H1 (cell line): ENCODE measurements around the gene ZNF81. TPM values are rescaled to one million over a fixed set of nuclear protein-coding genes. Genes with fewer than 3 reads are reported as not detected.
"Not testable (repeated sequence)": the region's sequence is repeated elsewhere in the genome, so short reads cannot be mapped to it uniquely, and the experiment has no call there.

Source experiments
- CTCF ChIA-PET: fragments of 300-600 bp; sonication (Branson Sonifier 250); formaldehyde crosslinking; loops from one replicate; lab custom pipeline; 2021; ENCODE audit not compliant: partially characterized antibody; lab: Charles Lee
- POLR2A ChIA-PET: fragments of 300-600 bp; sonication (Branson Sonifier 250); formaldehyde crosslinking; loops from one replicate; lab custom pipeline; 2021; ENCODE audit warnings: inconsistent platforms; ENCODE audit not compliant: partially characterized antibody; lab: Charles Lee
- DNase-seq, 2 experiments: peaks; one replicate each; pipeline versions ENCODE4 v3.0.0 to v3.0.0-alpha.2; 2010 to 2022; ENCODE audit warnings: low spot score in 2 of 2, low read depth in 1 of 2, mixed read lengths in 1 of 2
- FAIRE-seq: peaks from 2 replicates; lab custom pipeline; 2011; peaks lifted over from hg19 to GRCh38; lab: Jason Lieb, UNC
- H2AFZ ChIP-seq: 2 replicates; pipeline ENCODE4 v1.8.1; 2012; ENCODE audit warnings: low read length, inconsistent platforms
- H2AK5ac ChIP-seq: 2 replicates; pipeline ENCODE4 v1.6.1; 2013; ENCODE audit warnings: low read depth, low read length
- H2BK120ac ChIP-seq: replicated peaks from 2 replicates; pipeline ENCODE3; 2013; ENCODE audit warnings: low read depth, low read length, inconsistent platforms
- H2BK12ac ChIP-seq: 2 replicates; pipeline ENCODE4 v1.6.1; 2013; ENCODE audit warnings: low read depth, low read length
- H2BK15ac ChIP-seq: 2 replicates; pipeline ENCODE4 v1.6.1; 2013; ENCODE audit warnings: low read length
- H2BK20ac ChIP-seq: 2 replicates; pipeline ENCODE4 v1.6.1; 2013; ENCODE audit warnings: low read length
- H2BK5ac ChIP-seq: 2 replicates; pipeline ENCODE4 v1.6.1; 2013; ENCODE audit warnings: low read depth, low read length
- H3K14ac ChIP-seq: 2 replicates; pipeline ENCODE4 v1.6.1; 2013; ENCODE audit warnings: inconsistent platforms; ENCODE audit not compliant: insufficient read length
- H3K18ac ChIP-seq: 2 replicates; pipeline ENCODE4 v1.6.1; 2013; ENCODE audit warnings: low read length; ENCODE audit errors: extremely low read depth
- H3K23ac ChIP-seq: 2 replicates; pipeline ENCODE4 v1.6.1; 2013; ENCODE audit warnings: inconsistent platforms; ENCODE audit not compliant: insufficient read length
- H3K23me2 ChIP-seq: 2 replicates; pipeline ENCODE4 v1.6.1; 2013; ENCODE audit warnings: low read depth, low read length
- H3K27ac ChIP-seq: 2 replicates; pipeline ENCODE4 v1.6.1; 2011; ENCODE audit warnings: low read depth, low read length, inconsistent platforms
- H3K27me3 ChIP-seq, 4 experiments: replicated peaks in 1 of 4; 1 replicate in 1 of 4; 2 replicates in 3 of 4; pipeline versions ENCODE4 v1.6.1 to v1.8.1; 2011 to 2013; ENCODE audit warnings: low read length in 3 of 4, mild to moderate bottlenecking in 3 of 4, inconsistent platforms in 2 of 4, mixed read lengths in 2 of 4, moderate library complexity in 1 of 4; ENCODE audit not compliant: control insufficient read depth in 3 of 4, insufficient read depth in 3 of 4; ENCODE audit errors: extremely low read depth in 1 of 4
- H3K36me3 ChIP-seq, 4 experiments: 2 replicates each; pipeline versions ENCODE4 v1.6.1 to v1.8.1; 2011 to 2013; ENCODE audit warnings: mild to moderate bottlenecking in 4 of 4, low read length in 3 of 4, moderate library complexity in 2 of 4, control low read depth in 1 of 4, inconsistent platforms in 1 of 4; ENCODE audit not compliant: insufficient read depth in 4 of 4, control insufficient read depth in 2 of 4
- H3K4ac ChIP-seq: replicated peaks from 2 replicates; pipeline ENCODE3; 2013; ENCODE audit warnings: low read length, low read depth, mixed read lengths, inconsistent platforms; ENCODE audit not compliant: insufficient read length
- H3K4me1 ChIP-seq, 4 experiments: replicated peaks in 1 of 4; 1 replicate in 1 of 4; 2 replicates in 3 of 4; pipeline versions ENCODE4 v1.6.1 to v1.8.1; 2011 to 2013; ENCODE audit warnings: low read length in 3 of 4, inconsistent platforms in 2 of 4, mixed read lengths in 1 of 4; ENCODE audit not compliant: insufficient read depth in 4 of 4, control insufficient read depth in 3 of 4
- H3K4me2 ChIP-seq, 2 experiments: 2 replicates each; pipeline versions ENCODE4 v1.6.1 to v1.8.1; 2011 to 2013; ENCODE audit warnings: low read depth in 2 of 2, low read length in 2 of 2, control low read depth in 1 of 2, inconsistent platforms in 1 of 2, mild to moderate bottlenecking in 1 of 2; ENCODE audit not compliant: insufficient read depth in 1 of 2
- H3K4me3 ChIP-seq, 4 experiments: fragments of 200-600, 300-600 bp in 1 of 4; sonication (generic), shearing (Covaris generic), sonication (Bioruptor Twin) in 1 of 4; 2 replicates each; pipeline versions ENCODE4 v1.5.1 to v1.8.1; 2011 to 2016; ENCODE audit warnings: low read length in 4 of 4, low read depth in 3 of 4, control low read depth in 2 of 4, inconsistent platforms in 2 of 4, mild to moderate bottlenecking in 2 of 4, mixed read lengths in 1 of 4, moderate library complexity in 1 of 4; ENCODE audit not compliant: insufficient read depth in 2 of 4; ENCODE audit errors: extremely low read depth in 1 of 4
- H3K56ac ChIP-seq: replicated peaks from 2 replicates; pipeline ENCODE3; 2013; ENCODE audit warnings: low read depth, mild to moderate bottlenecking, mixed read lengths, low read length, inconsistent platforms; ENCODE audit not compliant: insufficient read length
- H3K79me1 ChIP-seq: 2 replicates; pipeline ENCODE4 v1.6.1; 2013; ENCODE audit warnings: low read depth, low read length, control low read depth
- H3K79me2 ChIP-seq, 2 experiments: 2 replicates each; pipeline versions ENCODE4 v1.6.1 to v1.8.1; 2012 to 2013; ENCODE audit warnings: low read length in 2 of 2, mild to moderate bottlenecking in 2 of 2, inconsistent platforms in 1 of 2; ENCODE audit not compliant: insufficient read depth in 2 of 2, control insufficient read depth in 1 of 2
- H3K9ac ChIP-seq, 4 experiments: replicated peaks in 1 of 4; 1 replicate in 1 of 4; 2 replicates in 3 of 4; pipeline versions ENCODE4 v1.6.1 to v1.8.1; 2011 to 2013; ENCODE audit warnings: low read depth in 3 of 4, low read length in 3 of 4, control low read depth in 2 of 4, mild to moderate bottlenecking in 2 of 4, moderate library complexity in 2 of 4, inconsistent platforms in 1 of 4; ENCODE audit errors: extremely low read depth in 1 of 4
- H3K9me3 ChIP-seq, 2 experiments: 2 replicates each; pipeline versions ENCODE4 v1.6.1 to v1.8.1; 2012 to 2013; ENCODE audit warnings: mild to moderate bottlenecking in 2 of 2, moderate library complexity in 2 of 2, control low read depth in 1 of 2, inconsistent platforms in 1 of 2, low read depth in 1 of 2, low read length in 1 of 2, mixed read lengths in 1 of 2; ENCODE audit not compliant: insufficient read depth in 2 of 2
- H4K20me1 ChIP-seq, 2 experiments: replicated peaks in 1 of 2; 2 replicates each; pipeline versions ENCODE3 to v1.8.1; 2011 to 2013; ENCODE audit warnings: inconsistent platforms in 2 of 2, low read length in 2 of 2, mild to moderate bottlenecking in 1 of 2; ENCODE audit not compliant: insufficient read depth in 2 of 2, control insufficient read depth in 1 of 2
- H4K5ac ChIP-seq: 2 replicates; pipeline ENCODE4 v1.6.1; 2013; ENCODE audit warnings: low read length, low read depth, mixed read lengths, inconsistent platforms; ENCODE audit not compliant: insufficient read length
- H4K8ac ChIP-seq: 2 replicates; pipeline ENCODE4 v1.8.0; 2013; ENCODE audit warnings: mild to moderate bottlenecking, moderate library complexity, low read length, inconsistent platforms; ENCODE audit not compliant: insufficient read depth; ENCODE audit errors: extremely low read depth
- H4K91ac ChIP-seq: replicated peaks from 2 replicates; pipeline ENCODE3; 2013; ENCODE audit warnings: low read length, mixed read lengths, inconsistent platforms; ENCODE audit not compliant: insufficient read length
- FOSL1 ChIP-seq: IDR thresholded peaks from 2 replicates; pipeline ENCODE4 v1.6.1; 2011; ENCODE audit warnings: mild to moderate bottlenecking, low read depth, low read length, moderate library complexity; ENCODE audit not compliant: insufficient read depth
- SP2 ChIP-seq: IDR thresholded peaks from 2 replicates; pipeline ENCODE4 v1.6.1; 2012; ENCODE audit warnings: mild to moderate bottlenecking, low read length, inconsistent platforms
- TAF1 ChIP-seq: IDR thresholded peaks from 2 replicates; pipeline ENCODE4 v1.6.1; 2011; ENCODE audit warnings: mild to moderate bottlenecking, low read depth, low read length
- WGBS, 2 experiments: shearing (Covaris generic) in 1 of 2; methylation state at CpG; one replicate each; pipeline versions ENCODE4 v1.1.6 to v1.1.7; 2013 to 2015; ENCODE audit warnings: low lambda C conversion rate in 2 of 2, mixed read lengths in 2 of 2, inconsistent platforms in 1 of 2, low coverage in 1 of 2, missing lambda C conversion rate in 1 of 2; ENCODE audit not compliant: insufficient replicate concordance in 2 of 2, insufficient coverage in 1 of 2, insufficient read length in 1 of 2; ENCODE audit errors: extremely low coverage in 1 of 2, missing lambda C conversion rate in 1 of 2; 5-methylcytosine and 5-hydroxymethylcytosine counted together
- polyA plus RNA-seq, 7 experiments: library from polyadenylated mRNA; depleted of rRNA in 3 of 7; stranded (reverse) in 5 of 7; unstranded in 2 of 7; fragments of >200 nt in 5 of 7; fragments of 200-250 nt in 2 of 7; gene quantifications; 1 replicate in 5 of 7; 2 replicates in 1 of 7; 4 replicates in 1 of 7; pipeline versions ENCODE4 v1.2.1 to v1.2.3, GENCODE V29; 2011 to 2013; ENCODE audit warnings: missing spikeins in 2 of 7, mixed read lengths in 2 of 7
- total RNA-seq: library from RNA; stranded (reverse); fragmentation: NEBNext Ultra II Directional; extraction: Animal tissue kit (Norgen Biotek cat#: 25700); gene quantifications from 2 replicates; pipeline ENCODE4 v1.2.1, GENCODE V29; 2021
- TF ChIP-seq, protein P1 (sequence below): IDR thresholded peaks from 2 replicates; pipeline ENCODE4 v1.6.1; 2012; ENCODE audit warnings: low read length, inconsistent platforms

The ZNF81 gene
- total and polyA plus RNA-seq, 2 of the 8 experiments (the other 6 are each of a cell fraction or from before 2014, with no cell fraction given), result 3.4 to 10.0 TPM

DNA sequence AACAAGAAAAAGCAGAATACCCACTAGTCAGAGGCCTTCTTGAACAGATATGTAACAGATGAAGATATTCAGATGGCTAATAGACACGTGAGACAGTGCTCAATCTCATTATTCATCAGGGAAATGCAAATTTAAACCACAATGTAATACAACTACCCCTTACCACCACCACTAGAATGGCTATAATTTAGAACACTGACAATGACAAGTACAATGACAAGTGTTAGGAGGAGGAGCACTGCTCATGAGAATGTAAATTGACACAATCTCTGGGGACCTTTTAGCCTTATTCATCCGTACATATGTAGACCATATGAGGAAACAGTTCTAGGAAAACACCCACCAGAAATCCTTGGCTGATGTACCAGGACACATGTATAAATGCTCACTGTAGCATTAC lies 13.1 kb downstream of the ZNF81 start (continued):
- TF ChIP-seq, protein P1, sequence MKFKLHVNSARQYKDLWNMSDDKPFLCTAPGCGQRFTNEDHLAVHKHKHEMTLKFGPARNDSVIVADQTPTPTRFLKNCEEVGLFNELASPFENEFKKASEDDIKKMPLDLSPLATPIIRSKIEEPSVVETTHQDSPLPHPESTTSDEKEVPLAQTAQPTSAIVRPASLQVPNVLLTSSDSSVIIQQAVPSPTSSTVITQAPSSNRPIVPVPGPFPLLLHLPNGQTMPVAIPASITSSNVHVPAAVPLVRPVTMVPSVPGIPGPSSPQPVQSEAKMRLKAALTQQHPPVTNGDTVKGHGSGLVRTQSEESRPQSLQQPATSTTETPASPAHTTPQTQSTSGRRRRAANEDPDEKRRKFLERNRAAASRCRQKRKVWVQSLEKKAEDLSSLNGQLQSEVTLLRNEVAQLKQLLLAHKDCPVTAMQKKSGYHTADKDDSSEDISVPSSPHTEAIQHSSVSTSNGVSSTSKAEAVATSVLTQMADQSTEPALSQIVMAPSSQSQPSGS, result no peak
- TF ChIP-seq SP2, result no peak
- TF ChIP-seq TAF1, result no peak
- TF ChIP-seq FOSL1, result no peak
- TF ChIP-seq, all 59 proteins: peak for 0

DNA sequence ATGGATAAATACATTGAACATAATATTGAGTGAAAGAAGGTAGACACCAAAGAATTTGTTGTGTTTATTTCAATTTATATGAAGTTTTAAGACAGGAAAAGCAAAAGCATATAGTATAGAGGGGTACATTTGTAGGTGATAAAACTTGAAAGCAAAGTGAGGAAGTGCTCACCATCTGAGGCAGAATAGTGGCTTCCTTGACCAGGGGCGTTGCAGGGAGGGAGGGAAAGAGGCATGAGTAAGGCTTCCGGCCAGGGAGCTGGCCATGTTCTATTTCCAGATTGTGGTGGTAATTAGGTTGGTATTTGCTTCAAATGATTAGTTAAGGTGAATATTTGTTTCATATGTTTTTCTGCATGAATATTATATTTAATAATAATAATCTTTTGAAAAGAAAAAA lies 13.7 kb downstream of the ZNF81 start:
- POLR2A ChIA-PET, H3K9ac ChIP-seq, H3K9me3 ChIP-seq, H3K27ac ChIP-seq, H4K20me1 ChIP-seq, H3K79me1 ChIP-seq, H3K27me3 ChIP-seq, DNase-seq, H3K79me2 ChIP-seq, H4K5ac ChIP-seq, H2BK120ac ChIP-seq, H2BK15ac ChIP-seq, H3K23me2 ChIP-seq, H2AFZ ChIP-seq, H3K4me3 ChIP-seq, H3K23ac ChIP-seq, H2BK12ac ChIP-seq, H4K91ac ChIP-seq, H3K14ac ChIP-seq, H3K18ac ChIP-seq, H3K4me2 ChIP-seq, H2BK20ac ChIP-seq, H3K4me1 ChIP-seq, H3K56ac ChIP-seq, H4K8ac ChIP-seq, H2BK5ac ChIP-seq, H3K4ac ChIP-seq, FAIRE-seq, H2AK5ac ChIP-seq: not testable (repeated sequence)
- CTCF ChIA-PET, result interaction anchor here (0.6 kb wide), 1 partner anchor 21 kb away, joined by 3 read pairs; no protein-coding TSS in a partner anchor
- H3K36me3 ChIP-seq, result peaks cover 0 to 12% (median 4%) of the 10 kb centered on the region in 4 experiments; a peak in 2 of 8 replicates
- WGBS, 2 experiments, result no CpG with 5 or more reads among the region's 2 CpGs
